GM18498 (cell line): Measurements from ENCODE around the gene FAM53A.

Source experiments
- ATAC-seq: cut with Tn5 transposase; IDR thresholded peaks from one replicate; pipeline ENCODE4 v1.9.1; 2021; ENCODE audit warnings: mild to moderate bottlenecking, moderate library complexity; ENCODE audit not compliant: unreplicated experiment

The FAM53A gene

DNA sequence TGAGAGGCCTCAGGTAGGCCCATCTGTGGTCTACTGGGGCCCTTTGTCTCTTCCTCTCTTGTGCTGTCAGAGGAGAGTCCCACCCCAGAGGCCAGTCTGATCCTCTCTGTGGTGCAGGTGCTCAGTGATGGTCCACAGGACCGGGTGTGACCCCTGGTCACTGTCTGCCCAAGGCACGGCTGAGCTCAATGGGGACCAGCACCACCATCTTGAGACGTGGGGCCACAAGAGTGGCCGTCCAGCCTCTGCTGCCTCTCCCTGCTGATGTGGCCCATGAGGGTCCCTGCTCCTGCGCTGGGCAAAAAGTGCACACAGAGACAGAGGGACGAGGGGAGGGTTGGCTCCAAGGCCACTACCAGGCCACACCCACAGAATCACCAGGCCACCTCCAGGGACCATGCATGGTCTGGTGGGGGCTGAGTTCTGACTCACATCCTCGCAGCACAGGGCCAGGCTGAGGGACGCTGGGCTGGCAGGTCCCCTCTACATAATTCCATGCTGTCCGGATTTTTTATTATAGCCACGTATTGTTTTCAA, 88.3 kb downstream of the FAM53A start:
- ATAC-seq = no peak

DNA sequence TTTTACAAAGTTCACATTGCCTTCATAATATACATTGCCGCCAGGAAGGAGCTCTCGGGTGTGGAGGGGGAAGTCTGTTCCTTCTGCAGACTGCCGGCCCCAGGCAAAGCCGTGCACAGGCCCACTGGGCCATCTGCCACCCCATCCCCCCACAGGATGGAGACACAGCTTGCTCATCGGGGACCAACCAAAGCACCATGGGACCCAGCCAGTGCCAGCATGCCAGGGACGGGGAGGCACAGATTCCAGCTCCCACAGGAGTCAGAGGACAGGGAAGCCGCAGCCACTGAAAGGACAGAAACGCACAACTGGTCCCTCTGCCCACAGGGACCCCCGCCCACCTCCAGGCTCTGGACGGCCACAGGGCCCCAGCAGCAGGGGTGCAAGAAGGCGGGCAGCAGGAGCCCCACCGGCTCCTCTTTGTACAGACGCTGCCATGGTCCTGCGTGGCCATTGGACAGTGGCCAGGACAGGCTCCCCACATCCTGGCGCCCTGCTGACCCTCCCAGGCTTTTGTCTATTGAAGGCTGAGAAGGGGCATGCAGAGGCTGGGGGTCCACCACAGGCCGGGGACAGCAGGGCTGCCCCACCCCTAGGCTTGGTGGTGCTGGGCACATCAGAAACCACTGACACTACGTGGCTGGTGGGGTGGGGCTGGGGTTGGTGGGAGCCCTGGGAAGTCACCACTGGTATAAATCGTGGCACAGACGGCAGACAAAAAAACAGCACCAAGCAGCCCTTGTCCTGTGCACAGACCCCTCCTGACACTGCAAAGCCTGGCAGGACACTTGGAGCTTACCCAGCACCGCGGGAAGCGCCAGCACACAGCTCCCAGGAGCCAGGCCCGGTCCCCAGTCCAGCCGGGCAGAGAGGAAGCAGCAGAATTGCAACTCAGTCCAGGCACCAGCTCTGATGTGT, 89.0 kb downstream of the FAM53A start:
- no peak for ATAC-seq

DNA sequence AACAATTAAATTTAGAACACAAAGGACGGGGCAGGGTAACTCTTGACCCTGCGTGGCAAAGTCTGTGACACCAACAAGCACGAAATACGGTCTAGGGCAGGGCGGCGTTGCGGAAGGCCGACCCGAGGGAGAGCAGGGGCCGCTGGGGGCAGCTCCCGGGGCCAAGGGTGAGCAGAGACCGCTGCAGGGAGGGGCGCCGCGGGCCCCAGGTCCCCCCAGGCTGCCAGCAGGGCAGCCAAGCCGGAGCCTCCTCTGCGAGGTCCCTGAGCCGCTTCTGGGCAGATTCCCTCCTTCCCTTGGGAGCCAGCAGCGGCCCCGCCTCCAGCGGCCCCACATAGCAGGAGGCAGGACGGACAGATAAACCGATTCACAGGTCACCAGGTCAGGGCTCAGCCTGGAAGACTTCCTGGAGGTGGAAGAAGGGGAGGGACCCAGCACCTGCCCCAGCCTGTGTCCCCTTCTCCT, 90.2 kb downstream of the FAM53A start:
- ATAC-seq = no peak

DNA sequence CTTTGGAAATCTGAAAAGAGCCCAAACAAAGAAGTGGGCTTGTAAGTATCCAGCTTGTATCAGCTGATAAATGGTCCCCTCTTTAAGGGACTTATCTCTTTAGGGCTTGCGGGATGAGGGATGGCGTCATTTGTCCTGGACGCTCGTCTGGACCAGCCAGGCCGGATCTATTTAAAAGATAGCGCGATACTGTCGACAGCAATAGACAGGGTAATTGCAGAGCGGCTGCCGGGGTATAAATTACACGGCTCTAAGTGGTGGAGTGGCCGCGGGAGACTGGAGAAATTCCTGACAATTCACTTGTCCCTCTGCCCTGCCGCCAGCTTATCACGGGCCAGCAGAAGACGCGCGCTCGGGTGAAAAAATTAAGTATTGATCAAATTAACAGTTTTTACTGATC, 90.7 kb downstream of the FAM53A start:
- no peak for ATAC-seq

DNA sequence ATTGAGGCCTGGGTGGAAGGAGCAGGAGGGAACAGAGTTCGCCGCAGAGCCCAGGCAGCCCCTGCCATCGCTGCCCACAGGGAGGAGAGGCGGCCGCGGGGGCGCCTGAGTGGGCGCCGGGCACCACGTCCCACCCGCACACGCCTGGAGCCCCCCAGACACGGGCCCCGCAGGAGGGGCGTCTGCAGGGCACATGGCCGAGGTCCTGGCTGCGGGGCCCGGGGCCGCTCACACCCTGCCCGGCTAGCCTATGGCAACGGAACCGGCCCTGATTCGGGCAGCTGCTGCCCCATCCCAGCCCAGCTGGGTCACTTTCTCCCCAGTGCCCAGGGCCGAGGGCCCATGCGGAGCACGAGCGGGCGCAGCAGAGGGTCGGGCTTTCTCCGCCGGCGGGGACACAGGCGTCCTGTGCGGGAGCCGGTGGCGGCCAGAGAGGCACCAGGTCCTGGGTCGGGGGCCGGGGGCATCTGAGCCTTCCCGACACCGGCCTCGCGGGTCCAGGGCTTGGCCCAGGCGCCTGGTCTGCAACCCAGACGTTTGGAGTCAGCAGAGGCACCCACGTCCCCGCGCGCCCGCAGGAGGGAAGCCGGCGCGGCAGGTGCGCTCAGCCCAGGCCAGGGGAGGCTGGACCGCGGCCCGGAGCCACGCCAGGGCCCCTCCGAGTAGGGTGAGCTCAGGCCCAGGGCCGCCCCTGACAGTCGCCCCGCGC, 91.2 kb downstream of the FAM53A start:
- ATAC-seq = no peak

DNA sequence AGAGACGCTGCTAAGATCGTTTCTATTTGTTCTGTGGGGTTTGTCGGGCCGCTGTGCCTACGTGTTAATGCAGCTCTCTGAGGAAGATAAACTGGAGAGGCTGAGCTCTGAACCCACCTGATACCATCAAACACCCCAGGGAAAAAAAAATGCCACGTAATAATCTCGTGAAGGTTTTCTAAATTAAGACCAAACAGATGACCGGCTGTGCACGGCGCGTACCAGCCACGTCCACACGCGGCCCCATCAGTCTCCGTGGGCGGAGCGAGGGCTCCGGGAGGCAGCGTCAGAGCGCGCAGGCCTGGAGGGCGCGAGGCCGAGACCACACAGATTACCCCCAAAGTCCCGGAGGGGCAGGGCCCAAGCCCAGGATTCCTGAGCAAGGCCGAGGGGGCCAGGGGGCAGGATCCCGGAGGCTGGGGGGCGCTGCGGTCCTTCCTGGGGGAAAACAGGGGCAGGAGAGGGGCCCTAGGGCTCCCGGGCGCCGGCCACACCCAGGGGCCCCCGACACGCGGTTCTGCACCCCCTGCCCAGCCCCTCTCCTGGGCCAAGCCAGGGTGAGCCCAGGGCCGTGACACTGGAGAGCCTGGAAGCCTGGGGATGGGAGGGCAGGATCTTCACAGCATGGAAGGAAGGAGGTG, 91.9 kb downstream of the FAM53A start:
- ATAC-seq = no peak

DNA sequence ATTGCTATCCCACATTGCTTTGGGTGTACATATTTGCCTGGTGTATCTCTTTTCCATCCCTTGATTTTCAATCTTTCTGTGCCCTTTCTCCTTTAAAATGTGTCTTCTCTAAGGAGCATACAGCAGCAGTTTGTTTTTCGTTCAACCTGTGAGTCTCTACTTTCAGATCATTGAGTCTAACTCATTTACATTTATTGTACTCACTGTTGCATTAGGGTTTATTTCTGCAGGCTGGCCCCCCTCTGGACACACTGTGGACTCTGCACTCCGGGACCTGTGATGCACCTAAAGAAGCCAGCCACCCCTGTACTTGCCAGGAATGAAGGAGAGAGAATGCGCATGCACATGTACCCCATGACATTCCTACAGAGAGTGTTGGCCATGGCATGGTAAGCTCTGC, 93.0 kb downstream of the FAM53A start:
- ATAC-seq = no peak

DNA sequence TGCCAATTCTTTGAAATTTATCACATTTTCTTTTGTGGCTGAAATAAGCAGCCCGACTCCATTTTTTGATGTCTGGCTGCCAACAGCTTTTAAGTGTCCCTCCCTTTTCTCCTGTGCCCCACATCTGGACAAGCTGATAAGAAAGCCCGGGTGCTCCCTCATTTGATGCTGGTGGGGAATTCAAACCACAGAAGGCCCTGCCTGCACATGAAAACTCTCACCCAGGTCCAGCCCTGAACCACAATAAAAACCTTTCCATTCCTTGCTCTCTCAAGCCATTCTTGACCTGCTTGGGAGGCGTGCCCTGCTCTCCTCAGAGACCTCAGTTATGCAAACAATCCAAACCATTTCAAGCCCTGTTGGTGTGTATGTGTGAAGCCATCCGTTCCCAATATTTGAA, 93.9 kb downstream of the FAM53A start:
- ATAC-seq = no peak
